OCI-LY3 (cell line): ENCODE data around the gene SENP3.

Experiments
- H2AFZ ChIP-seq: fragments of 200-600, 300-600 bp; shearing (Covaris generic); 2 replicates; pipeline ENCODE4 v1.6.0; 2014; ENCODE audit warnings: antibody characterized with exemption, low read depth, low read length
- H3K27ac ChIP-seq: fragments of 200-600, 300-600 bp; sonication (generic); 2 replicates; pipeline ENCODE4 v1.5.1; 2014; ENCODE audit warnings: mild to moderate bottlenecking, low read length, moderate library complexity, mixed read lengths
- H3K27me3 ChIP-seq: fragments of 200-600, 300-600 bp; sonication (generic); 2 replicates; pipeline ENCODE4 v1.6.1; 2014; ENCODE audit warnings: low read depth, low read length, mixed read lengths
- H3K36me3 ChIP-seq: fragments of 200-600, 300-600 bp; sonication (generic); replicated peaks from 2 replicates; pipeline ENCODE3; 2014; ENCODE audit warnings: low read depth, low read length, mixed read lengths
- H3K4me1 ChIP-seq: fragments of 300-600, 200-600 bp; sonication (generic); 2 replicates; pipeline ENCODE4 v1.6.1; 2014; ENCODE audit warnings: low read length, mixed read lengths
- H3K4me2 ChIP-seq: fragments of 200-600, 300-600 bp; sonication (generic); 2 replicates; pipeline ENCODE4 v1.6.1; 2014; ENCODE audit warnings: low read length, mixed read lengths
- H3K4me3 ChIP-seq: fragments of 300-600, 200-600 bp; sonication (generic); 2 replicates; pipeline ENCODE4 v1.5.1; 2014; ENCODE audit warnings: antibody characterized with exemption, mild to moderate bottlenecking, low read length, moderate library complexity
- H3K79me2 ChIP-seq: fragments of 300-600, 200-600 bp; shearing (Covaris generic); 2 replicates; pipeline ENCODE4 v1.6.1; 2014; ENCODE audit warnings: mild to moderate bottlenecking, low read length, mixed read lengths
- H3K9ac ChIP-seq: fragments of 300-600, 200-600 bp; shearing (Covaris generic); 2 replicates; pipeline ENCODE4 v1.6.0; 2014; ENCODE audit warnings: mild to moderate bottlenecking, low read length, moderate library complexity
- H3K9me3 ChIP-seq: fragments of 200-600, 300-600 bp; shearing (Covaris generic); 2 replicates; pipeline ENCODE4 v1.6.1; 2014; ENCODE audit warnings: low read length, mixed read lengths; ENCODE audit not compliant: insufficient read depth
- H4K20me1 ChIP-seq: fragments of 200-600, 300-600 bp; sonication (generic); 2 replicates; pipeline ENCODE4 v1.6.1; 2016; ENCODE audit warnings: low read length, mixed read lengths; ENCODE audit not compliant: insufficient read depth
- EZH2phosphoT487 ChIP-seq: fragments of 200-600 bp; shearing (Covaris generic); IDR thresholded peaks from 2 replicates; pipeline ENCODE4 v1.6.1; 2018; ENCODE audit warnings: antibody characterized with exemption, mixed run types, low read depth
- TF ChIP-seq, protein P1 (sequence below): fragments of 200-600, 300-600 bp; sonication (generic); IDR thresholded peaks from 2 replicates; pipeline ENCODE4 v1.5.1; 2014; ENCODE audit warnings: antibody characterized with exemption, low read length, low read depth

The SENP3 gene

DNA sequence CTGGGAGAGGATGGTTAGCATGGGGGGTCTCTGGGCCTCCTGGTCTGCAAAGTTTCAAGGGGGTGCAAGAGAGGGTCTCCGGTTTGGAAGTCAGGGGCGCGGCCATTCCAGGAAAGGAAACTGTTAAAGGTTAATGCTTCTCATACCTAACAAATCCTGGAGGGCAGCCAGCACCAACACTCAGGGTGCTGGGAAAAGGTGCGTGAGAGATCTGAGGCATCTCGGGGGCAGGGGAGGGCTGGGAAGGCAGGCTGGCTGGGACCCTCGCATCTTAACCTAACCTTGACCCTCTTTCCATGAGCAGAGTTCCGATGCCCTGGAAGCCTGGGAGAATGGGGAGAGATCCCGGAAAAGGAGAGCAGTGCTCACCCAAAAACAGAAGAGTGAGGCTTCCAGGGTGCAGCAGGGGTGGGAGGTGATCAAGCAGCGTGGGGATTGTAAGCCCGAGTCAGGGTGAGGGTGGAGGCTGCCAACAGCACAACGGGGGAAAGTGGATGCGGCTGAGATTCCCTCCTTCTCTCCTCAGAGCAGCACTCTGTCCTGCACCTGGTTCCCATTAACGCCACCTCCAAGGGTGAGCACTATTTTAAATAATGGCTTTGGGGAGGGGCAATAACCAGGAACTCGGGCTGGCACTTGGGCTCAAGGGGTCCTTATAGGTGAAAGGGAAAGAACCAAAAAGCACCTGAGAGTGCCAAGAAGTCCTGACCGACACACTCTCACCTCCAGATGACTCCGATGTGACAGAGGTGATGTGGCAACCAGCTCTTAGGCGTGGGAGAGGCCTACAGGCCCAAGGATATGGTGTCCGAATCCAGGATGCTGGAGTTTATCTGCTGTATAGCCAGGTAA is 2.2 kb upstream of the SENP3 start:
- H3K4me2 ChIP-seq = peak overlapping the region; percentile 100
- peaks cover 42% of the 10 kb centered on the region for H3K4me1 ChIP-seq
- TF ChIP-seq EZH2phosphoT487 = no peak
- TF ChIP-seq, protein P1, sequence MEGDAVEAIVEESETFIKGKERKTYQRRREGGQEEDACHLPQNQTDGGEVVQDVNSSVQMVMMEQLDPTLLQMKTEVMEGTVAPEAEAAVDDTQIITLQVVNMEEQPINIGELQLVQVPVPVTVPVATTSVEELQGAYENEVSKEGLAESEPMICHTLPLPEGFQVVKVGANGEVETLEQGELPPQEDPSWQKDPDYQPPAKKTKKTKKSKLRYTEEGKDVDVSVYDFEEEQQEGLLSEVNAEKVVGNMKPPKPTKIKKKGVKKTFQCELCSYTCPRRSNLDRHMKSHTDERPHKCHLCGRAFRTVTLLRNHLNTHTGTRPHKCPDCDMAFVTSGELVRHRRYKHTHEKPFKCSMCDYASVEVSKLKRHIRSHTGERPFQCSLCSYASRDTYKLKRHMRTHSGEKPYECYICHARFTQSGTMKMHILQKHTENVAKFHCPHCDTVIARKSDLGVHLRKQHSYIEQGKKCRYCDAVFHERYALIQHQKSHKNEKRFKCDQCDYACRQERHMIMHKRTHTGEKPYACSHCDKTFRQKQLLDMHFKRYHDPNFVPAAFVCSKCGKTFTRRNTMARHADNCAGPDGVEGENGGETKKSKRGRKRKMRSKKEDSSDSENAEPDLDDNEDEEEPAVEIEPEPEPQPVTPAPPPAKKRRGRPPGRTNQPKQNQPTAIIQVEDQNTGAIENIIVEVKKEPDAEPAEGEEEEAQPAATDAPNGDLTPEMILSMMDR = no peak
- H3K36me3 ChIP-seq = peaks cover 4% of the 10 kb centered on the region
- H3K4me3 ChIP-seq = peak overlapping the region; percentile 93
- peaks cover 33% of the 10 kb centered on the region for H3K79me2 ChIP-seq
- no peaks in the 10 kb centered on the region for H4K20me1 ChIP-seq
- H3K27ac ChIP-seq = peak overlapping the region; percentile 82
- H3K27me3 ChIP-seq = no peaks in the 10 kb centered on the region
- H3K9ac ChIP-seq = peak overlapping the region; percentile 98
- no peaks in the 10 kb centered on the region for H3K9me3 ChIP-seq
- no peak overlapping the region for H2AFZ ChIP-seq

DNA sequence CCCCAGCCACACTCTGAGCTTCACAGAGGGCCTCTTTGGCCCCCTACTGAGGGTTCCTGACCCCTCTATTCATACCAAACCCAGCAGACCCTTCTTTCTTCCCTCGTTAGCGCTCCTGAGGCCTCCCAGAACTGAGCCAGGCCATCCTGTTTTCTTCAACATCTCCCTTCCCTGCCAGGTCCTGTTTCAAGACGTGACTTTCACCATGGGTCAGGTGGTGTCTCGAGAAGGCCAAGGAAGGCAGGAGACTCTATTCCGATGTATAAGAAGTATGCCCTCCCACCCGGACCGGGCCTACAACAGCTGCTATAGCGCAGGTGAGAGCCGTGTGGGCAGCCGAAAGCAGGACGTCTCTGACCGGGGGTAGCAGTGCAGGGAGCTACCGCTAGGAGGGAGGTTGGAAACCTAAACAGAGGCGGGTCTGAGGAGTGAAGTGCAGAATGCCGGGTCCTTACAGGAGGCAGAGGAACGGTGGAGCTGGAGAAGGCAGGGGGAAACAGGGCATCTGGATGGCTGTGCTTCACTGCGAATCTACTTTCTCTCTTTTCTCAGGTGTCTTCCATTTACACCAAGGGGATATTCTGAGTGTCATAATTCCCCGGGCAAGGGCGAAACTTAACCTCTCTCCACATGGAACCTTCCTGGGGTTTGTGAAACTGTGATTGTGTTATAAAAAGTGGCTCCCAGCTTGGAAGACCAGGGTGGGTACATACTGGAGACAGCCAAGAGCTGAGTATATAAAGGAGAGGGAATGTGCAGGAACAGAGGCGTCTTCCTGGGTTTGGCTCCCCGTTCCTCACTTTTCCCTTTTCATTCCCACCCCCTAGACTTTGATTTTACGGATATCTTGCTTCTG is 1.3 kb upstream of the SENP3 start:
- Histone ChIP-seq H2AFZ (no peak overlapping the region), H3K79me2 (peaks cover 42% of the 10 kb centered on the region), H3K9me3 (no peaks in the 10 kb centered on the region), H3K9ac (peak overlapping the region; percentile 55), H3K27me3 (no peaks in the 10 kb centered on the region), H4K20me1 (no peaks in the 10 kb centered on the region), H3K4me1 (peaks cover 42% of the 10 kb centered on the region), H3K36me3 (peaks cover 8% of the 10 kb centered on the region), H3K4me3 (peak overlapping the region; percentile 90), H3K27ac (peak overlapping the region; percentile 31), H3K4me2 (peak overlapping the region; percentile 100)
- no peak for TF ChIP-seq EZH2phosphoT487
- TF ChIP-seq, protein P1 = peak; percentile 33

DNA sequence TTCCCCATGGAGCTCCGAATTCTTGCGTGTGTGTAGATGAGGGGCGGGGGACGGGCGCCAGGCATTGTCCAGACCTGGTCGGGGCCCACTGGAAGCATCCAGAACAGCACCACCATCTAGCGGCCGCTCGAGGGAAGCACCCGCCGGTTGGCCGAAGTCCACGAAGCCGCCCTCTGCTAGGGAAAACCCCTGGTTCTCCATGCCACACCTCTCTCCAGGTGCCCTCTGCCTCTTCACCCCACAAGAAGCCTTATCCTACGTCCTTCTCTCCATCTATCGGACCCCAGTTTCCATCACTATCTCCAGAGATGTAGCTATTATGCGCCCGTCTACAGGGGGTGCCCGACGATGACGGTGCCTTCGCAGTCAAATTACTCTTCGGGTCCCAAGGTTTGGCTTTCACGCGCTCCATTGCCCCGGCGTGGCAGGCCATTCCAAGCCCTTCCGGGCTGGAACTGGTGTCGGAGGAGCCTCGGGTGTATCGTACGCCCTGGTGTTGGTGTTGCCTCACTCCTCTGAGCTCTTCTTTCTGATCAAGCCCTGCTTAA is 617 bp upstream of the SENP3 start:
- no peaks in the 10 kb centered on the region for H3K9me3 ChIP-seq
- H3K79me2 ChIP-seq = peaks cover 45% of the 10 kb centered on the region
- H3K9ac ChIP-seq = peak overlapping the region; percentile 85
- peak overlapping the region; percentile 77 for H3K27ac ChIP-seq
- H3K4me1 ChIP-seq = peaks cover 42% of the 10 kb centered on the region
- TF ChIP-seq EZH2phosphoT487 = no peak
- TF ChIP-seq, protein P1 = peak; percentile 51
- H3K4me2 ChIP-seq = peak overlapping the region; percentile 100
- H2AFZ ChIP-seq = no peak overlapping the region
- no peaks in the 10 kb centered on the region for H4K20me1 ChIP-seq
- H3K27me3 ChIP-seq = no peaks in the 10 kb centered on the region
- peaks cover 12% of the 10 kb centered on the region for H3K36me3 ChIP-seq
- H3K4me3 ChIP-seq = peak overlapping the region; percentile 90
